Occipital lobe (tissue), 2 donors: ENCODE measurements around the gene MT4. TPM values are rescaled to one million over a fixed set of nuclear protein-coding genes. Genes with fewer than 3 reads are reported as not detected.
"Not testable (repeated sequence)": the region's sequence is repeated elsewhere in the genome, so short reads cannot be mapped to it uniquely, and the experiment has no call there.

Source experiments
- DNase-seq: peaks from one replicate; lab custom pipeline; 2025; lab: John Stamatoyannopoulos, UW
- total RNA-seq: library from RNA; depleted of rRNA; stranded (reverse); fragments of >200 nt; gene quantifications from one replicate; pipeline ENCODE4 v1.2.3, GENCODE V29; 2014

Gene MT4
- total RNA-seq, 1 donor from 2014 or later, result not detected

DNA sequence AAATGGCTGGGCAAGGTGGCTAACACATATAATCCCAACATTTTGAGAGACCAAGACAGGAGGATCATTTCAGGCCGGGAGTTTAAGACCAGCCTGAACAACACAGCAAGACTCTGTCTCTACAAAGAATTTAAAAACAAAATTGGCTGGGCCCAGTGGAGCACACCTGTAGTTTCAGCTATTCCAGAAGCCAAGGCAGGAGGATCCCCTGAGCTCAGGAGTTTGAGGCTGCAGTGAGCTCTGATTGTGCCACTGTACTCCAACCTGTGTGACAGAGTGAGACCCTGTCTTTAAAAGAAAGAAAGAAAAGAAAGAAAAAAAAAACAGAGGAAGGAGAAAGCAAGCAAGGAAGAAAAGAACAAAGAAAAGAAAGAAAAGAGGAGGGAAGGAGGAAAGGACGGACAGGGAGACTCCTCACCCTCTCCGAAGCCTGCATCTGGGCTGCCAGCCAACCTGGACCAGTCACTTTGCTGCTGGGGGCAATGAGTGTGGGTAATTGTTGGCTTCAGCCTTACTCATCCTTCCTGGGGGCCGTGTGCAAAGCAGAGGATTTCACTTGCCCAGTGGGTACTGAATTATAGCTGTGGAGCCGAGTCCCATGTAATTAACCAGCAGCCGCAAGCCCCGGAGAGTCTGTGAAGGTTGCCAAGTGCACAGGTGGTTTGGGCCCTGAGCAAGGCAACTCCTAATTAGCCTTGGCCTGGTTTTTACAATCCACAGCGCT lies 6.7 kb upstream of the MT4 start:
- peak; percentile 38 for DNase-seq

DNA sequence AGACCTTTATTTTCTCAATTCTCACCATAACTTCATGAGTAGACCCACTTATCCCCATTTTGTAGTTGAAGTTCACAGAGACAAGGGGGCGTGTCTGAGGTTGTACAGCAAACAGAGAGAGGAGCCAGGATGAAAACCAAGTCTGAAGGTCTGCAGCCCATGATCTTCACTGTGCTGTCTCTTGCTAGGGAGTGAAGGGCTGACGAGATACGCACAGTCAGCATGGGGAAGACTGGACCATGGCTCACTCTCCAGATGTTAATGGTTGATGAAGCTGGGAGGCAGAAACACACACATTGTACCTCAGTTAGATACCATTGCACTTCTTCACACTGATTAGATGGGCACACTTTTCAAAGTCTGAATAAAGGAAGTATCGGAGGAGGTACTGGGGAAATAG lies 5.8 kb upstream of the MT4 start:
- DNase-seq, result no peak

GRCh38 chr16:56560447-56560846 lies 4.4 kb upstream of the MT4 start:
- DNase-seq, result no peak

- DNase-seq, result no peak
These were observed 3.7 kb upstream of the MT4 start for GRCh38 chr16:56561126-56561525.

- DNase-seq, result no peak
These were observed 5.1 kb downstream of the MT4 start for GRCh38 chr16:56569971-56570370.

DNA sequence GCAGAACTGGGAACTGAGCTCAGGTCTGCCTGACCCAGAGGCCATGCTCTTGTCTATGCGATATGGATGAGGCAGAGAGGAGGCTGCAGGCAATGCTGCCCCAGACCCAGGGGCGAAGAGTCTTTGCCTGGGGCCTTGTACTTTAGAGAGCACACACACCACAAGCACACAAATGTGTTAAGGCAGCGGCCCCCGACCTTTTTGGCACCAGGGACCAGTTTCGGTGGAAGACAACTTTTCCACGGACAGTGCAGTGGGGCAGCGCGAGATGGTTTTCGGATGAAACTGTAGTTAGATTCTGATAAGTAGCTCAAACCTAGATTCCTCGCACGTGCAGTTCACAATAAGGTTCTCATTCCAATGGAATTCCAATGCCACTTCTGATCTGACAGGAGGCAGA lies 6.7 kb downstream of the MT4 start:
- DNase-seq, result no peak

DNA sequence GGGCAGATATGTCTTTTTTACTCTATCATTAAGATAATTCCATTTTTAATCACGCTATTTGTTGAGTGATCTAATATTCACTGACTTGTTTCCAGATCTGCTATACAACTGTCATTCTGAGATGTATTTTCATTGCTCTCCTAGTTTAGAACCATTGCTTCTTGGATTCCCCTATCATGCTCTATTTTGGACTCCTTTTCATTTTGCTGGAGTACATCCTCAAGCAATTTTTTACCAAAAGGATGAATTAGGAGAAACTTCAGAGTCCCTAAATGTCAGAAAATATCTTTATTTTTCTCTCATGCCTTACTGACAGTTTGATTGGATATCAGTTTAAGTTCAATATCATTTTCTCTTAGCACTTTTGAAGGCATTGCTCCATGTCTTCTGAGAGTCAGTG lies 9.8 kb downstream of the MT4 start:
- no peak for DNase-seq

DNA sequence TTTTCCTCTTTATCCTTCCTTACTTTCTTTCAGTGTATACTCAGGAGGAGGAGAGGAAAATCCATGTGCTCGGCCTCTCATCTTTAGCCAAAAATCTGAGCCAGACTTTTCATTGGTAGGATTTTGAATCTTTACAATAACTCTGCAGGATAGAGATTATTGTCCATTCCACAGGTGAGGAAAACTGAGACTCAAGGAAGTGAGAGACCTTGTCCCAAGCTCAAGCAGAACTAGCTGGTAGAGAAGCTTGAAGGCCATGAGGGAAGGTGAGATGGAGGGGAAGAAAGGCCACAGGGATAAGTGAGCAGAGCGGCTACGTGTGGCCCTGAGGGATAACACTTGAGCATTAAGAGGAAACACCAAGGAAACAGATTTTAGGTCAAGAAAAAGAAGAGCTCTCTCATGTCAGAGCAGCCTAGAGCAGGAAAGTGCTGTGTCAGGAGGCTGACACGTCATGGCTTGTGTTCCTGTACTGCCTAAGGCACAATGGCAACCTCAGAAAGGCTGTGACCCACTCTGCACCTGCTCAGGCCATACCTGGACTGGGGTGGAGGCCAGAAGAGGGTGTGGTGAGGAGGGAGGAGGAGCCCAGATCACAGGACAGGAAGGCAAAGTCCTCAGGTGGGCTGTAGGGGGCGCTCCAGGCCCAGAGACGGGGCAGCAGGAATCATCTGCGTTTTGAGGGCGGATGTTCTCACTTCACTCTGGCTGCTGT lies 11.9 kb downstream of the MT4 start:
- DNase-seq, result no peak

DNA sequence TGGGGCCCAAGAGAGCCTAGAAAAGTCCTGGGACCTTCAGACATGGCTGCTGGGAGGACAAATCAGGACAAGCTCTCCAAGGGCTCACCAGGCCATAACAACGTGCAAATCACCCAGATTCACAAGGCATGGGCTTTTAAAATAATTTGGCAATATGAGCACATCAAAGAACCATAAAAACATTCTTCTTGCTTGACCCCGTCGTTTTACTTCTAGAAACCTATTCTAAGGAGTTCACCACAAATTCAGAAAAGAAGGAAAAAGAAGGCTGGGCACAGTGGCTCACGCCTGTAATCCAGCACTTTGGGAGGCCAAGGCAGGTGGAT lies 12.4 kb downstream of the MT4 start:
- no peak for DNase-seq

DNA sequence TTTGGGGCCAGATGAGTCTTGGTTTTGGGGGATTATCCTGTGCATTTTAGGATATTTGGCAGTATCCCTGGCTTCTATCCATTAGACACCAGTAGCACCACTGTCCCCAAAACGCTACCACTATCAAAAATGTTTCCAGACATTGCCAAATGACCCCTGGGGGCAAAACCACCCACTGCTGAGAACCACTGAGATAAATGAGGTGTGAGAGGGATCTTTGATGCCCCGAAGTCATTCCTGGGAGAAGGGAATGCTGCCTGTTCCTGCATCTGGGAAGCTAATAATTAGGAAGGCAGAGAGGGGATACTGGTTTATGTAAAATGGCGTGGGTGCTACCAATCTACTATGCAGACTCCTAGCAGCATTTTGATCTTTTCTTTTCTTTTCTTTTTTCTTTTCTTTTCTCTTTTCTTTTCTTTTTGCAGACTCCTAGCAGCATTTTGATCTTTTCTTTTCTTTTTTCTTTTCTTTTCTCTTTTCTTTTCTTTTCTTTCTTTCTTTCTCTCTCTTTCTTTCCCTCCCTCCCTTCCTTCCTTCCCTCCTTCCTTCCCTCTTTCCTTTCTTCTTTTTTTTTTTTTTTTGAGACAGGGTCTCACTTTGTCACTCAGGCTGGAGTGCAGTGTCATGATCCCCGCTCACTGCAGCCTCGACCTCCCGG lies 15.6 kb downstream of the MT4 start:
- no peak for DNase-seq

GRCh38 chr16:56582911-56583310 lies 18.0 kb downstream of the MT4 start:
- not testable (repeated sequence) for DNase-seq

DNA sequence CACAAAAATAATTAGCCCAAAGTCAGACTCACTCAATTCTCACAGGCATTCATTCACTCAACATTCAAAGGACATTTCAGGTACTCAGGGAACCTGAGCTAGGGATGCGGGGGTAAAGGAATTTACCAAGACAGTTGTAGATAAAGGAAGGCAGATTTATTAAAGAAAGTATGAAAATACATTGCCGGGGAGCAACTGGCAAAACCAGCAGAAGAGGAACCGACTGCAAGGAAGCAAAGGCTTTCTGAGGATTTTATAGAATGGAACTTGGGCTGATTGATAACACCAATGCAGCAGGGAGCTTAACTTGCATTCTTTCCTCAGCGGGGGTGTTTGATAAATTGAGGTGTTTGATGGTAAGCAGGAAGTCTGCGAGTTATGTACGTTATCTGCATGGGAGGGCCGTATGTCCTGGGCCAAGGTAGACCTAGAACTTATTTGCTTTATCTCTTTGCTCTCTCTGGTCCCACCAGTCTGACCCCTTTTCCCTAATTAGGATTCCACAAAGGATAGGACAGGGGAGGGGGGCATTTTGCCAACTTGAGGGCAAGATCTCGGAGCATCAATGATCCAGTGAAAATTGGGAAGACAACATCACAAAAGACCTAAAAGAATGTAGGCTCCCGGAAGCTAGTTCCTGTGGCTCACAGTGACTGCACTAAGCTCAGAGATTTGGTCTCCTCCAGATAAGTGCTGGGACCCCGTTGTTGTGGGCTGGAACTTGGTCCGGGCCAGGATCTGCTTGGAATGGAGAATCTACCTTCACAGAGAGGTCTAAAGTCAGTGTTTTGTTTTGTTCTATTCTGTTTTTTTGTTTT lies 18.7 kb downstream of the MT4 start:
- no peak for DNase-seq

- DNase-seq, result no peak
These were observed 19.4 kb downstream of the MT4 start for GRCh38 chr16:56584276-56584675.

DNA sequence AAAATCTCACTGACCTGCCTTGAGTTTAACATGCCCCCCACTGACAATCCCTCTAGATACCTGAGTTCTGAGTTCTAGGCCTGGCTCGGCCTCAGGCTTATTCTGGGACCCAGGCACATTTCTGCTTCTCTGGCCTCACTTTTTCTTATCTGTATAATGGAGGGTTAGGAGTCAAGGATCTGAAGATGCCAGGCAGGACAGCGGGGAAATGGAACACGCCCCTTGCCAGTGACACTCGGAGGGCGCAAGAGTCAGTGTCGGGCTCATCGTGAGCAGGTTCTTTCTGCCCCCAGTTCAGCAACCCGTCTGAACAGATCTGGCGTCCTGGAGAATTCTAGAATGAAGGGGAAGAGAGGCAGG lies 23.9 kb downstream of the MT4 start:
- no peak for DNase-seq

DNA sequence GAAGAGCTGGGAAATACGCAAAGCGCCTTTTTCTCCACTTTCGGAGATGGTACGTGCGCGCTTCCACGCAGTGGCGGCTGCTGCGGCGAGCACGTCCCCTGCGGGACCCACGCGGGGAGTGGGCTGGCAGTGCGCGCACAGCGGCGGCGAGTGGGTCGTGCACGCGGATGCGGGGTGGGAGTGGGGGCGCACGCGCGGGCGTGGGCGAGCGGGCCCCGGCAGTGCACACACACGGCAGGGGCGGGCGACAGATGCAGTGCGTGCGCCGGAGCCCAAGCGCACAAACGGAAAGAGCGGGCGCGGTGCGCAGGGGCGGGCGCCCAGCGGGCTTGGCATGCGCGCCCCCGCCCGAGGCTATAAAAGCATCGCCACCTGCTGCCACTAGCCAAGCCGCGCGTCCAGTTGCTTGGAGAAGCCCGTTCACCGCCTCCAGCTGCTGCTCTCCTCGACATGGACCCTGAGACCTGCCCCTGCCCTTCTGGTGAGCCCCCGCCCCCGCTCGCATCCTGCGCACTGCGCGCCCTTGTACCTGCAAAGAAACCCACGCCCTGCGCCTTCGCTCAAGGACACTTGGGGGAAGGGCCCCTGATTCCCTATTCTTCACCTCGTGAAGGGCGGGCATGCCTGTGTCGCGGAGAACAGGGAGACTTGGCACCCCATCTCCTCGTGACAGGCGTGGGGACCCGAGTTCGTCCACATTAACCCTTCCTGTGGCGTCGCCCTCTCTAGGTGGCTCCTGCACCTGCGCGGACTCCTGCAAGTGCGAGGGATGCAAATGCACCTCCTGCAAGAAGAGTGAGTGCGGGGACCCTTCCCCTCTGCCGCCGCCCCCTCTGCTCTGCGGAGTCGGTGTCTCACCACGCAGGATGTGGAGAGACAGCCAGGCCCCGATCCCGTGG lies 24.5 kb downstream of the MT4 start, which contains the start of gene MT3:
Gene MT3, plus strand, starts transcription at position 388 of the 899 bp plus-strand sequence. Its CDS starts 63 bp downstream, at position 451.
- peak; percentile 74 for DNase-seq

DNA sequence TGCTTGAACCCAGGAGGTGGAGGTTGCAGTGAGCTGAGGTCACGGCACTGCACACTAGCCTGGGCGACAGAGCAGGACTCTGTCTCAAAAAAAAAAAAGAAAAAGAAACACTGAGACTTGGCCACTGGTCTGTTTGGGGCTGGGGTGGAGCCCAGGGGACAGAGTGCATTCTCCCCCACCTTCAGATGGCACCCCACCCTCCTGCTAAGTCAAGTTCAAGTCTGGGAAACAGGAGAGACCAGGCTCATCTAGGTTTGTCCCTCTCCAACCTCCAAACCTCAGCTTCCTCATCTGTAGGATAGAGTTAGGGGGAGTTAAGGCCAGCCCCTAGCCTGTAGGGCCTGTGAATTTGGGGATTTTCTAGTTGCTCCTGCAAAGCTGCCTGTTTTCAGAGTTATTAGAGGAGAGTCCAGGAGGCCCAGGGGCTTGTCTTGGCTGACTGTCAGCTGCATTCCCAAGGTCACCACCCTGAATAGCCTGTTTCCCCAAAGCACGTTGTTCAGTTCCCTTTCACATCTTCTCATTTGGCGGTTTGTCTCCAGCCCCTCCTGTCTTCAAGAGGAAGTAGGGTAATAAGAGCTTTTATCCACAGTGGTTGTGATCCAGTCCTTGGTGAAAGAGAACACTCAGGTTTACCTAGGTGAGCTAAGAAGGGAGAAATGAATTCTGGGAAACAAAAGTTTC lies 26.6 kb downstream of the MT4 start:
- DNase-seq, result no peak

DNA sequence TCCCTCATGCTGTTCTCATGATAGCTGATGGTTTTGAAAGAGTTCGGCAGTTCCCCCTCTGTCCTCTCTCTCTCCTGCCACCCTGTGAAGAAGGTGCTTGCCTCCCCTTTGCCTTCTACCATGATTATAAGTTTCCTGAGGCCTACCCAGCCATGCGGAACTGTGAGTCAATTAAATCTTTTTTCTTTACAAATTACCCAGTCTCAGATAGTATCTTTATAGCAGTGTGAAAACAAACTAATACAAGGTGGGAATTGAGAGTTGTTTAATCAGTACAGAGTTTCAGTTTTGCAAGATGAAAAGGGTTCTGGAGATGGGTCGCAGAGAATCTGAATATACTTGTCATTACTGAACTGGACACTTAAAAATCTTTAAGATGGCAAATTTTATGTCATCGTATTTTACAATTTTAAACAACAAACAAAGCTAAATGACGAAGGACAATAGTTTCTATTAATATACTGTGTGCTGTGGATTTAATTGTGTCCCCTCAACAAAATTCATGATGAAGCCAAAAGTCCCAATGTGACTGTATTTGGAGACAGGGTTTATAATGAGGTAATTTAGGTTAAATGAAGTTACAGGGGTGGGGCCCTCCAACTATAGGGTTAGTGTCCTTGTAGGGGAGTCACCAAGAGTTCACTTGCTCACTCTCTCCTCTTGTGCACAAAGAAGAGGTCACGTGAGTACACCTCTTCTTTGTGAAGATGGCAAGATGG lies 28.9 kb downstream of the MT4 start:
- no peak for DNase-seq

DNA sequence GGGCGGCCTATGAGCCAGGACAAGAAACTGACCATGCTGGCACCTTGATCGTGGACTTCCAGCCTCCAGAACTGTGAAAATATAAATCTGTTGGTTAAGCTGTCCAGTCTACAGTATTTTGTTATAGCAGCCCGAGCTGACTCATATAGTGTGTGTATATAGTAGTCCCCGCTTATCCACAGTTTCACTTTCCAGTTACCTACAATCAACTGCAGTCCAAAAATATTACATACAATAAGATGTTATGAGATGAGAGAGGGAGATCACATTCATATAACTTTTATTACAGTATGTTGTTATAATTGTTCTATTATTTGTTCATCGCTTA lies 29.4 kb downstream of the MT4 start:
- no peak for DNase-seq

- peak; percentile 42 for DNase-seq
These were observed 35.6 kb downstream of the MT4 start for GRCh38 chr16:56600398-56600999.
